ENCODE results near the gene GARNL3. TPM values are rescaled to one million over a fixed set of nuclear protein-coding genes. Genes with fewer than 3 reads are reported as not detected.

Gene GARNL3
- total and polyA plus RNA-seq, 11 donors = 7.1 to 60.4 (median 20.3) TPM

GRCh38 chr9:127336506-127337352 is 72.2 kb downstream of the GARNL3 start:
- no peak overlapping the region for H3K4me3 ChIP-seq
- peaks cover 0 to 34% (median 0%) of the 10 kb centered on the region in 9 donors for H3K36me3 ChIP-seq
- intact Hi-C loops (cut with DNase I) = no loop called here
- peak; percentile 72 to 86 (median 85) for DNase-seq
- H3K27me3 ChIP-seq = no peaks in the 10 kb centered on the region
- H3K27ac ChIP-seq = peak overlapping the region in 11 of 12 donors; percentile 23 to 84 (median 74)
- no peak for TF ChIP-seq CTCF (IDR thresholded peaks at IDR 0.05)
- no peak for TF ChIP-seq POLR2A (IDR thresholded peaks at IDR 0.05)
- peak; percentile 57 to 82 (median 68) for ATAC-seq
- H3K4me1 ChIP-seq = peaks cover 21 to 81% (median 68%) of the 10 kb centered on the region in 12 donors
- H3K9me3 ChIP-seq = no peaks in the 10 kb centered on the region
- WGBS, 4 donors = 24 to 31% (median 25%) methylated on average over 3 of the region's 3 CpGs

- WGBS, 4 donors = 39 to 60% (median 45%) methylated on average over 2 of the region's 2 CpGs
- Histone ChIP-seq H3K27ac (peak overlapping the region; percentile 13 to 70 (median 38)), H3K4me1 (peaks cover 16 to 69% (median 48%) of the 10 kb centered on the region in 12 donors)
Measured at GRCh38 chr9:127340721-127341120, 76.1 kb downstream of the GARNL3 start.

GRCh38 chr9:127341152-127341551 is 76.6 kb downstream of the GARNL3 start:
- 69 to 80% (median 74%) methylated on average over 2 to 3 of the region's 3 CpGs for WGBS, 4 donors
- intact Hi-C loops (cut with DNase I) = loop anchor here in 3 of 10 donors (5.0 to 10.0 kb wide), 3 partner anchors 124 to 396 kb away; no protein-coding TSS in a partner anchor
- Histone ChIP-seq H3K4me1 (peaks cover 15 to 69% (median 45%) of the 10 kb centered on the region in 12 donors), H3K9me3 (no peaks in the 10 kb centered on the region), H3K27ac (peak overlapping the region in 11 of 12 donors; percentile 23 to 66 (median 39)), H3K36me3 (peaks cover 0 to 65% (median 5%) of the 10 kb centered on the region in 9 donors), H3K27me3 (no peaks in the 10 kb centered on the region), H3K4me3 (no peak overlapping the region)
- DNase-seq = no peak
- ATAC-seq = peak in 2 of 4 donors; percentile 10 to 24
- TF ChIP-seq POLR2A (IDR thresholded peaks at IDR 0.05) (no peak), CTCF (IDR thresholded peaks at IDR 0.05) (no peak)

More at GRCh38 chr9:127340721-127341120, 76.1 kb downstream of the GARNL3 start:
- no peaks in the 10 kb centered on the region for H3K9me3 ChIP-seq
- peaks cover 0 to 61% (median 5%) of the 10 kb centered on the region in 9 donors for H3K36me3 ChIP-seq
- H3K4me3 ChIP-seq = no peak overlapping the region
- TF ChIP-seq CTCF (IDR thresholded peaks at IDR 0.05) = peak in 1 of 12 donors; percentile 7
- TF ChIP-seq POLR2A (IDR thresholded peaks at IDR 0.05) = no peak
- peak; percentile 42 to 67 (median 53) for ATAC-seq
- peak in 4 of 5 donors; percentile 41 to 62 (median 47) for DNase-seq
- H3K27me3 ChIP-seq = no peaks in the 10 kb centered on the region
- intact Hi-C loops (cut with DNase I) = loop anchor here in 3 of 10 donors (5.0 to 10.0 kb wide), 3 partner anchors 123 to 396 kb away; no protein-coding TSS in a partner anchor

Measured in heart left ventricle (tissue), 16 donors.